ES-I3 (cell line): ENCODE data around the gene MAP3K10.
"Not testable (repeated sequence)": the region's sequence is repeated elsewhere in the genome, so short reads cannot be mapped to it uniquely, and the experiment has no call there.

ENCODE experiments used
- H3K36me3 ChIP-seq: 2 replicates; pipeline ENCODE4 v1.6.1; 2013; ENCODE audit warnings: mild to moderate bottlenecking, low read length, control low read depth, moderate library complexity; ENCODE audit not compliant: insufficient read depth
- H3K4me1 ChIP-seq: 2 replicates; pipeline ENCODE4 v1.6.1; 2013; ENCODE audit warnings: mild to moderate bottlenecking, control low read depth, low read length; ENCODE audit not compliant: insufficient read depth
- H3K9ac ChIP-seq: 2 replicates; pipeline ENCODE4 v1.6.1; 2013; ENCODE audit warnings: low read depth, mild to moderate bottlenecking, low read length, moderate library complexity
- H3K9me3 ChIP-seq: 2 replicates; pipeline ENCODE4 v1.6.1; 2013; ENCODE audit warnings: mild to moderate bottlenecking, low read length, moderate library complexity; ENCODE audit not compliant: control insufficient read depth, insufficient read depth

MAP3K10 gene

DNA sequence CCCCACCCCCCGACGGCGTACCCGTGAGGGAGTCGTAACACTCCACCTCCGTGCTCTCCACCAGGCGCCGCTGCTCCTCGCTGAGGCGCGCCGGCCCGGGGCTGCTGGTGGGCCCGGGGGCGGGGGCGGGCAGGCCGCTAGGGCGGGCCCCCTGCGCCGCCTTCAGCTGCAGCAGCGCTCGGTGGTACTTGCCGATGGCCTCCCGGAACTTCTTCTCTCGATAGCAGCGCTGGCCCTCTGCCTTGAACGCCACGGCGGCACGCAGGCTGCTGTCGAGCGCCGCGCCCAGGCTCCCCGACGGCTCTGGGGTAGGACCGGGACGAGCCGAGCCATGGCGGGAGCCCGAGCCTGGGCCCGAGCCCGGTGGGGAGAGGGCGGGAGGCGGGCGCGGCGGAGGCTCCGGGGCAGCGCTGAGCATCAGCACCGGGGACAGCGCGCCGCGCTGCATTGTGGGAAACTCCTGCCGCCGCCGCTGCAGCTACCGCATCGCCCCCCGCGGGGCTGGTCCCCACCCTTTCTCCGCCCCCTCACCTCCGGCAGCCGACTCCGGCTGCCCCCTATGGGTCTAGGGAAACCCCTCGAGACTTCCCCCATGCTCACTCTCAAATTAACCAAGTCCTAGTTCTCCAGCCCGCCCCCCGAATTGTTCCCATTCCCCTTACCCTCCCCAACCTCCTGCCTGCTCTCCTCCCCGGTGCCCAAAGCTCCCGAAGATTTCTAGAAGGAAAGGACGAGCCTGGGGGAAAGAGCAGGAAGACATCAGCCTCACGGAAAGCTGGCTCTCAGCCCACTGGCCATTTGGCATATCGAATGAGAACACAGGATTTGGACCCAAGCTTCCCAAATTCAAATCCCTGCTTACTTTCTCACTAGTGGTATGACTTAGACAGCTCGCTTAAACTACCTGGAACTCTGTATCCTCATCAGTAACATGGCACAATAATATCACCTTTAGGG lies 27.0 kb downstream of the MAP3K10 start, which contains the start of gene TTC9B:
Gene TTC9B, minus strand, starts transcription at position 451 of the 957 bp plus-strand sequence. Its CDS starts 3 bp downstream, at position 448.
- Histone ChIP-seq H3K9ac (peak within 1 kb of the TSS; percentile 29; the same call in 1 of the 2 replicates), H3K36me3 (no peaks in the 10 kb centered on the region), H3K9me3 (no peaks in the 10 kb centered on the region), H3K4me1 (no peaks in the 10 kb centered on the region; the same call in 1 of the 2 replicates)

DNA sequence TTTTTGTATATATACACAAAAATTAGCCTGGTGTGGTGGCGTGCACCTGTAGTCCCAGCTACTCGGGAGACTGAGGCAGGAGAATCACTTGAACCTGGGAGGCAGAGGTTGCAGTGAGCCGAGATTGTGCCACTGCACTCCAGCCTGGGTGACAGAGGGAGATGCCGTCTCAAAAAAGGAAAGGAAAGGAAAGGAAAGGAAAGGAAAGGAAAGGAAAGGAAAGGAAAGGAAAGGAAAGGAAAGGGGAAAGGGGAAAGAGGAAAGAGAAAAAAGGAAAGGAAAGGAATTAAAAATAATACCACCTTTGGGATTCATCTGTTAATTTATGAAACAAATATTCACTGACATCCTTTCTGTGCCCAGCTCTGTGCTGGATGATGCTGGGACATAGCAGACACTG lies 27.8 kb downstream of the MAP3K10 start:
- H3K36me3 ChIP-seq, H3K9me3 ChIP-seq, H3K4me1 ChIP-seq, H3K9ac ChIP-seq: not testable (repeated sequence)

DNA sequence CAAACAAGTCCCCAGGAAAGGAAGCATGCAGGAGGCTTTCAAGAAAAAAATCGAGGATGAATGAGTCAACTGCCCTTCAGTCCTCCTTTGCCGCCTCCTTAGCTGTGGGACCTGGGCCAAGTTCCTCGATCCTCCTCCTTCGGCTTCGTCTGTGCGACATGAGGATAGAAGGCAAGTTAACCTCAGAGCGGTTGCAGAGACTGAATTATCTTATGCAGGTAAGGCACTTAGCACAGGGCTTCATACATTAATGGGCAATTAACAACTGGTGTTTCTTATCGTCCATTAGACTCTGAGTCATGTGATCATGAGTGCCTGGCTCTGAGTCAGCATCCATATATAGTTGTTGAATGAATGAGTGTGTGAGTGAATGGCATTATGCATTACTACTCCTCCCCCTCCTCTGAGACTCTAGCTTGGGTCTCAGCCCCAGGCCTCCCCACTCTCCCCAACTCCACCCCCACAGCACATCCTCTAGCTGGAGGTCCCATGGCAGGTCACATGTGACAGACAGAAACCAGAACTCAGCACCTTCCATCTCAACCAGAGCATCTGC lies 28.6 kb downstream of the MAP3K10 start:
- H3K4me1 ChIP-seq, result no peaks in the 10 kb centered on the region; the same call in 1 of the 2 replicates
- no peaks in the 10 kb centered on the region for H3K9me3 ChIP-seq
- peak overlapping the region; percentile 19; the same call in 1 of the 2 replicates for H3K9ac ChIP-seq
- H3K36me3 ChIP-seq, result no peaks in the 10 kb centered on the region

DNA sequence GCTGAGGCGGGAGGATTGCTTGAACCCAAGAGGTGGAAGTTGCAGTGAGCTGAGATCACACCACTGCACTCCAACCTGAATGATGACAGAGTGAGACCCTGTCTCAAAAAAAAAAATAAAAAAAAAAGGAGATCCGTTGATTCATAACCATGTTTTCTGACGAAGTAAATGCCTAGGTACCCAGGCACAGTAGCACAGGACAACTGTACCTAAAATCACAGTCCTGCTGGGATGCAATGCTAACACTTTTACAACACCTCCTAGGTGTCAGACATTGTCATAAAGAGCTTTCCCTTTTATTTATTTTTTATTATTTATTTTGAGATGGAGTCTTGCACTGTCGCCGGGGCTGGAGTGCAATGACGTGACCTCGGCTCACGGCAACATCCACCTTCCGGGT lies 29.4 kb downstream of the MAP3K10 start:
- Histone ChIP-seq H3K36me3 (no peaks in the 10 kb centered on the region), H3K9ac (no peak overlapping the region), H3K9me3 (no peaks in the 10 kb centered on the region), H3K4me1 (no peaks in the 10 kb centered on the region; the same call in 1 of the 2 replicates)

DNA sequence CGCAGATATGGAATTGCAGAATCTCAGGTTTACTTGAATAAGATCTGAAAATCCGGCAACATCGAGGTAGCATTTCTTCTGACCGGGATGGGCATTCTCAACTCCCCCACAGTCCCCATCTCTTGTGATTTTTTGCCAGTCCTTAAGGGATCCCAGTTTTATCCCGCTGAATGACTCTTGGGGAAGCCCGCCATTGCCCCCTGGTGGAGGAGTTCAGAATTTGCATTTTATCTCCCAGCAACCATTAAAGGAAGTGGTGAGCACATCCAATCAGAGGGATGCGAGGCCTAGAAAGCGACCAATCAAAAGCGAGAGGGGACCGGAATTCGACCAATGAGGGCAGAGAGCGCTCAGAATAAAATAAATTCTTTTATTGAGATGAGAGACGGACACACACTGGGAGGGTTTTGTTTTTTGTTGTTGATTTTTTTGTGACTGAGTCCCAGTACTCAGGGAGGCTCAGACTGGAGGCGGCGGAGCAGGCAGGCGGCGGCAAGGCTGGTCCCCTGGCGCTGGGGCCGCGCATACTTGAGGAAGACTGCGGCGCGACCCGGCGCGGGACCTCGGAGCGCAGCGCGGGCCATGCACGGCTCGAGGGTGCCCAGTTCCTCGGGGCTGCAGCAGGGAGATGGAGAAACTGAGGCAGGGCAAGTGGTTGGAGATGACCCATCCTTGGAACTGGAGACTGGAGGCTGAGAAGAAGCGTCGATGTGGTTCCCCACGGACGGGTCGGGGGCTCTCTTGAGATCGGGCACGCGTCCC lies 30.8 kb downstream of the MAP3K10 start:
- Histone ChIP-seq H3K4me1 (no peaks in the 10 kb centered on the region; the same call in 1 of the 2 replicates), H3K9me3 (no peaks in the 10 kb centered on the region), H3K9ac (no peak overlapping the region), H3K36me3 (no peaks in the 10 kb centered on the region)

DNA sequence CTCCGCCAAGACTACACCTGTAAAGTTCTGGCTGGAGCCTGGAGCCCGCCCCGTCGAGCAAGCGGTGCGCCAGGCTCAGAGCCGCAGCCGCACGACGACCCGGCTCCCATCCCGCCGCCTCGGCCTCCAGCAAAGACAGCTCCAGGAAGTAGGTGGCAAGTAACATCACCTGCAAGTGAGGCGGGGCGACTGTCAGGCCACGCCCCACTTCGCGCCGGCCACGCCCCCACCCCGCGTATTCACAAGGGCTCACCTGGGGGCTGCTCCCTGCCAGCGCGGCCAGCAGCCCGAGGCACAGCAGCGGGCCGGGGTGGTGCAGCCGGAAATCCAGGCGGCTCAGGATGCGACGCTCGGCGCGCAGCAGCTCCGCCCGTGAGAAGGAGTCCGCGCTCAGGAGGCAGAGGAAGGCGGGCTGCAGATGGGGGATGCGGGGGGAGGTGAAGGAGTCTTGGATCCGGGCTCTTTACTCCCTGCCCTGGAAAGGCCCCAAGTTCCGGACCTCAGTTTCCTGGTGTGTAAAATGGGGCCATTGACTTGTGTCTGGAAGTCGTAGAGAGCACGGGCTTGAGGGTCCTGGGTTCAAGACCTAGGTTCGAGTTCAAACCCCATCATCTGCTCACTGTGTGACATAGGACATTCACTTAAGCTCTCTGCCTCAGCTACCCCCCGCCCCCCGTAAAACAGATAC lies 32.1 kb downstream of the MAP3K10 start:
- Histone ChIP-seq H3K36me3 (no peaks in the 10 kb centered on the region), H3K9ac (peak overlapping the region; percentile 44; the same call in 1 of the 2 replicates)

DNA sequence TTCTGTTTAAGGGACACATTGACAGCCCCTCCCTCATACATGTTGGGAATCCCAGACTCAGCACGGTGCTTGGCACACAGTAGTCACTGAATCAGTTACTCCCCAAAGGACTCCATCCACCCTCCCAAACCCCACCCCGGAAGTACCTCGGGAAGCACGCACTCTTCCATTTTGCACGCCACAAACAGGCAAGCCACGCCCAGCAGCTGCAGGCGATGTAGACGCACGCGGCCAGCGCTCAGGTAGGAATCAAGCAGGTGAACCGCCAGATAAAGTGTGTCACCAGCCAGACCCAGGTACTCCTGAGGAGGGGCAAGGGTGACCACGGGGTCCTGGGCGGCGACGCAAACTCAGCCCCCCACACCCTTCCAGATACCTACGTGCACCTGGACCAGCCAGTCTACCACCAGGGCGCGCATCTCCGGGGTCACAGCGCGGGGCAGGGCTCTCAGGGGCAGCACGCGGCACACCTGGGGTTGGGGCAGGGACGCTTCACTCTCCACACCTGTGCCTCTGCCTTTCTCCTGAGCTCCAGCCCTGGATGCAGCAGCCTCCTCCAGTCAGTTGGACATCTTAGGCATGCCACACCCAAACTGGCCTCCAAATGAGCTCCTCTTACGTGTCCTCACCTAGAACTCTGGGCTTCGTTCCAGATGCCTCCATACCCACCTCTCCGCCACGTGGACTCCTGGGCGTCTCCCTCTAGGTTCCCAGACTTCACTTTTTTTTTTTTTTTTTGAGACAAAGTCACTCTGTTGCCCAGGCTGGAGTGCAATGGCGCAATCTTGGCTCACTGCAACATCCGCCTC lies 33.3 kb downstream of the MAP3K10 start:
- Histone ChIP-seq H3K9me3 (no peaks in the 10 kb centered on the region), H3K36me3 (no peaks in the 10 kb centered on the region), H3K4me1 (peaks cover 2% of the 10 kb centered on the region; the same call in 1 of the 2 replicates), H3K9ac (no peak overlapping the region)

More for the DNA sequence above, 32.1 kb downstream of the MAP3K10 start:
- Histone ChIP-seq H3K4me1 (no peaks in the 10 kb centered on the region), H3K9me3 (no peaks in the 10 kb centered on the region)

DNA sequence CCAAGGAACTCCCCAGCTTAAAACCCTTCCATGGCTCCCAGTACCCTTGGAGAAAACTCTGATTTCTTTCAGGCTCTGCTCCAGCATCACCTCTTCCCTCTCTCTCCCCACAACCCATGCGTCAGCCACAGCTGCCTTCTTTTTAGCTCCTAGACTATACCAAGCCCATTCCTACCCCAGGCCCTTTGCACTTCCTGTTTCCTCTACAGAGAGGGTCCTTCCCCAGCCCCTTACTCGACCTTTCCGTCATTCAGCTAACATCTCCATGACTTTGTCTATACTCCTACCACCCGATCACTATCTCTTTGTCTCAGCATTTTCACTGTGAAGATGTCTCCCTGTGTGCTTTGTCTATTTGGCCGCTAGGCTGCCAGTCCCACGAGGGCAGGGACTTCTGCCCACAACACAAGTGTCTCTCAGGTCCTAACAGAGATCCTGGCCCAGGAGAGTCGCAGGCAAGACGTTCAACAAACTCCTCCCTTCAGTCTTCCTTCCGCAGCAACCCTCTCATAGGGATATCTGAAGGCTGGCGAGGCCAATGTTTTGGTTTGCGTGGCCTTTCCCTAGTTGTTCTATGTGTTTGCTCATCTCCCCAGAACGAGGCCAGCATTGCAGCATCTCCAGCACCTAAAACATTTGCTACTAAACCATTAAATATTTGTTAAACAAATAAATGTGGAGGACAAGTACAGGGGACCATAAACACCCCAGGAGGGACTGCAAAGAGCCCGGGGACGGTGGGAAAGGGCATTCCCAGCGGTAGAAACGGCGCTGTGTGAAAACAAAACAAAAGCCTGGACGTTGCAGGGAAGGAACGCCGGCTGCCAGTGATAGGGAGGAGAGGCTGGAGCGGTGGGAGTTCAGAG lies 34.4 kb downstream of the MAP3K10 start:
- Histone ChIP-seq H3K36me3 (no peaks in the 10 kb centered on the region), H3K4me1 (peaks cover 5% of the 10 kb centered on the region; the same call in 1 of the 2 replicates), H3K9ac (peak overlapping the region; percentile 21; the same call in 1 of the 2 replicates), H3K9me3 (no peaks in the 10 kb centered on the region)

DNA sequence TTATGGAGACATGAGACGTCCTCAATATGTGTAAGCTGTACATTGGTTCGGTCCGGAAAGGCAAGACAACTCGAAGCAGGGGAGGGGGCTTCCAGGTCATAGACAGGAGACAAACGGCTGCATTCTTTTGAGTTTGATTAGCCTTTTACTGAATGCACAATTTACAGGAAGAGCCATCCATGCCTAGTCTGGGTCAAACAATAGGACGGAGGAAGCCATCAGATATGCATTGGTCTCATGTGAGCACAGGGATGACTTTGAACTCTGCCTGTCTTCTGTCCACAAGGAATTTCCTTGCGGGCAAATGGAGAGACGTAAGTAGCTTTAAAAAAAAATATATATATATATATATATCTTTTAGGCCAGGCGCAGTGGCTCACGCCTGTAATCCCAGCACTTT lies 37.1 kb downstream of the MAP3K10 start:
- H3K36me3 ChIP-seq, result no peaks in the 10 kb centered on the region
- H3K4me1 ChIP-seq, result peaks cover 25% of the 10 kb centered on the region
- H3K9ac ChIP-seq, result no peak overlapping the region
- H3K9me3 ChIP-seq, result no peaks in the 10 kb centered on the region

DNA sequence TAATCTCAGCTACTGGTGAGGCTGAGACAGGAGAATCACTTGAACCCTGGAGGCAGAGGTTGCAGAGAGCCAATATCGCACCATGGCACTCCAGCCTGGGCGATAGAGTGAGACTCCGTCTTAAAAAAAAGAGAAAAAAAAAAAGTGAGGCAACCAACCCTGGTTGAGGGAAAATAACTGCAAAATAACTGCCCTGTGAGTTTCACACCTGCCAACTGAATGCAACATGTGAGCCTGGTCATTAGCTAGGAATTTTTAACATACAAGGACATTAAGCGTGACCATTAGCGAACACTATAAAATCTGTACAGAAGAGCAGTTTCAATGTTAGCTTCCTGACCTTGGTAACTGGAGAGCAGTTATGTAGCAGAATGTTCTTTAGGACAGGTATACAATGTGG lies 37.6 kb downstream of the MAP3K10 start:
- Histone ChIP-seq H3K9ac (no peak overlapping the region), H3K36me3 (no peaks in the 10 kb centered on the region), H3K4me1 (peaks cover 25% of the 10 kb centered on the region), H3K9me3 (no peaks in the 10 kb centered on the region)

DNA sequence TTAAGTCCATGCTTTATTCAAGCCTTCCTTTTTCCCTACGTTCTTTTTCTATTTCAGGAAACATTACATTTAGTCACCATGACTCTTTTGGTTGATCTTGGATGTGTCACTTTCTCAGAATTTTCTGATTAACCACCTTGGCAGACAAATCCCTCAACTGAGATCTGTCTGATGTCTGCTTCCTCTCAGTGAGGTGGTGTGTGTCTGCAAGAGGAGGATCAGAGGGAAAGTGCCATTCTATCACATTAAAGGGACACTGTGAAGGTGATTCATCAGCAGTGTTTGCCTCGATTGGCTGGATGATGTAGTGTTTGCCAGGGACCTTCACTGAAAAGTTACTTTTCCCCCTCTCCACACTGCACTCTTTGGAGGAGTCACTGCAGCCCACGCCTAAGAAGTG lies 38.3 kb downstream of the MAP3K10 start:
- Histone ChIP-seq H3K9me3 (no peaks in the 10 kb centered on the region), H3K4me1 (peaks cover 25% of the 10 kb centered on the region), H3K36me3 (no peaks in the 10 kb centered on the region), H3K9ac (no peak overlapping the region)

DNA sequence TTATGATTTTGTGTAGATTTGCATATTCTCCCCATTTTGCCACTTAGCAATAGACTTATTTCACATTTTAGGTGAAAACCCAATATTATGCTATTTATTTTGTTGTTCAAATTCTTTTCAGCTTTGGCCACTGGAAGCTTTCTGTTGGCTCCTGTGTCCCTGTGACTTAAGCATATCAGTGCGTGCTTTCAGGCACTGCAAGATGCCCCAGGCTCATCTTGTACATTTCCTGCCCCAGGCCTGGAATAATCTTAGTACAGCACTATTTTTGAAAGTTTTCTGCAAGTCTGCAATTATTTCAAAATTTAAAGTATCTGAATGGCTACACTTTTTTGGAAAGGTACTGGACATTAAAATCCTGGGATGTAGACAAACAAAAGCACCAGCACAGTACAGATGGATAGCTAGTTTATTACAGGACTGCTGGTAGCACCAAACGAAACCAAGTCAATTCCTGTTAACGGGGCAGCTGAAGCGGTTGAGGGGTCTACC lies 38.7 kb downstream of the MAP3K10 start:
- Histone ChIP-seq H3K9me3 (no peaks in the 10 kb centered on the region), H3K4me1 (peaks cover 25% of the 10 kb centered on the region), H3K9ac (no peak overlapping the region), H3K36me3 (no peaks in the 10 kb centered on the region)
